ENCODE results near the gene PRKCA.
"Not testable (repeated sequence)": the region's sequence is repeated elsewhere in the genome, so short reads cannot be mapped to it uniquely, and the experiment has no call there.

PRKCA gene

DNA sequence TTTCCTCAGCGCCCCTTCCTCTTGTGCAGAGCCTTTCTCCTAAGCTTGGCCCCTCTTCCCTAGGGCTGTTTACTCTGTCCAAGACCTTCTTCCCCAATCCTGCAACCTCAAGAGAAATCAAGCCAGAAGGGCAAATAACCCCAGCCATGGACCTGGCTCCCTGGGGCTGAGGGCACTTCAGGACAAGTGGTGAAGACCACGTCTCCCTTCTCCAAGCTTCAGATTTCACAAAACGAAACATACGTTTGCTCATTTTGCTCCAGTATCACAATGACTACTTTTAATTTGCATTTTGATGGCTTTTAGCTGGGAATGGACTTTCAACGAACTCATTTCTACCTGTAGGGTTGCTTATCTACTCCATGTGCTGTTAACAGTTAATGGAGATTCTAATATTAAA, 392.7 kb downstream of the PRKCA start:
- DNase-seq: no peak

DNA sequence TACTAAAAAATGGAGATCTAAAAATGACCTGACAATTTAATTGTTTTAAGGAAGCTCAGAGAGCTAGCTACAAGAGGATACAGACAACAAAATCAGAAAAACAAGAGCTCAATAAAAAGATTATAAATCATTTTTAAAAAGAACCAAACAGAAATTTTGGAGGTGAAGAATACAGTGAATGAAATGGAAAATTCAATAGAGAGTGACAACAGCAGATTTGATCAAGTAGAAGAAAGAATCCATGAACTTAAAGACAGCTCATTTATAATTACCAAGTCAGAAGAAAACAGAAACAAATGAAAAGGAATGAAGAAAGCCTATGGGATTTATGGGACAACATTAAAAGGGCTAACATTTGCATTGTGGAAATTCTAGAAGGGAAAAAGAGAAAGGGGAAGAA, 395.9 kb downstream of the PRKCA start:
- no peak for DNase-seq

GRCh38 chr17:66701462-66701861, 399.0 kb downstream of the PRKCA start:
- no peak for DNase-seq

GRCh38 chr17:66702106-66702936, 399.9 kb downstream of the PRKCA start:
- no peak for DNase-seq

DNA sequence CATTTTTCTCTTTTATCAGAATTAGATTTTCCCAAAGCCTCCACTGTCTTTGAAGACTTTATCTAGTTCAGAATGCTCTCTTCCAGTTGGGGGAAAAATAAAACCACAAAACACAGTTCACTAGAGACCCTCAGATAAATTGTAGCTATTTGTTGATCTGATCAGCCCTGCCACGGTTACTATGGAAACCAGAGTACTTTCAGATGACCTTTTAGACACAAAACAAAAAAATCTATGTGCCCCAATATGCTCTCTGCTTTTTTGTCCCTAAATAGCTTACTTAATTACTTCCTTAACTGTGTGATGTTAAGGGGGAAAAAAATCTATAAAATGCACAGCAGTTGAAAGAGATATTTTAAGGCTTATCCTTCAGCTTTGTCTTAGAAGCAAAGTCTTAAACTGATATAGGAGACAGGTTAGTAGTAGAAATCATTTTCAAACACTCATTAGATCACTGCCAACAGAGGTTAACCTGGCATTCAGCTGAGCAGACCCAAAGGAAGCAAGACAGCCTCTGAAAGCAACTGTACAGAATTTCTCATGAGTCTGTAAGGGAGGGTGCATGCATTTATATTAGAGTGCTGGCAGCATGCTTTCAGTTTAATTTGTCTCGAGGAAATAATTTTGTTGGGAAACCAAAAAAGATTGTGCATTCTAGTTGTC, 402.6 kb downstream of the PRKCA start:
- no peak for DNase-seq

DNA sequence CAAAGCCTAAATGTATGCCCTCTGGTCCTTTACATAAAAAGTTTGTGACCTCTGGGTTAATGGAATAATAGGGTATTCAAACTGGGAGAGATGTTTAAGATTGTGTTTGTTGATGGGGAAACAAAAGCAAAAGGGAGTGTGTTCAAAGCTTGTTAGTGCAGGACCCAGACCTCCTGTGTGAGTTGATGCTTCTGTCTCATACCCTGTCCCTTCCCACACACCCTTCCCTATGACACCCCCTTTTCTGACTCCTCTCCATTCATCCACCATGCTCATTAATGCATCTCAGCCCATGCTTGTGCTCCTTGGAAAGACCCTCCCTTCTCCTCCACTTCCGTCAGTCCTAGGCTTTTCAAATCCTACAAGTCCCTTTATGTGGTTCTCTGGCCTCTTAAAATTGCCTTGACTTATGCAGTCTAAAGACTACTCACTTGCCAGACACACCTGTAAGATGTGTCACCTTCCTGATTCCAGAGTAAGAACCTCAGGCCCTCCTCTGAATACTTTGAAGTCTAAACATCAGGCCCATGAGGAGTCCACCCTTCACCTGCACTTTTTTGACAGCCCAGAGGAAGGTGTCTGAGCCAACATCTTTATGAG, 404.5 kb downstream of the PRKCA start:
- no peak for DNase-seq

- DNase-seq: no peak
These were observed 409.0 kb downstream of the PRKCA start for GRCh38 chr17:66711401-66711800.

- DNase-seq: no peak
These were observed 409.5 kb downstream of the PRKCA start for GRCh38 chr17:66711881-66712321.

GRCh38 chr17:66712453-66712852, 410.0 kb downstream of the PRKCA start:
- no peak for DNase-seq

GRCh38 chr17:66713021-66713532, 410.7 kb downstream of the PRKCA start:
- DNase-seq: not testable (repeated sequence)

- no peak for DNase-seq
These were observed 411.2 kb downstream of the PRKCA start for GRCh38 chr17:66713533-66714042.

GRCh38 chr17:66714046-66715023, 411.9 kb downstream of the PRKCA start:
- DNase-seq: no peak

GRCh38 chr17:66715076-66715675, 412.8 kb downstream of the PRKCA start:
- DNase-seq: no peak

DNA sequence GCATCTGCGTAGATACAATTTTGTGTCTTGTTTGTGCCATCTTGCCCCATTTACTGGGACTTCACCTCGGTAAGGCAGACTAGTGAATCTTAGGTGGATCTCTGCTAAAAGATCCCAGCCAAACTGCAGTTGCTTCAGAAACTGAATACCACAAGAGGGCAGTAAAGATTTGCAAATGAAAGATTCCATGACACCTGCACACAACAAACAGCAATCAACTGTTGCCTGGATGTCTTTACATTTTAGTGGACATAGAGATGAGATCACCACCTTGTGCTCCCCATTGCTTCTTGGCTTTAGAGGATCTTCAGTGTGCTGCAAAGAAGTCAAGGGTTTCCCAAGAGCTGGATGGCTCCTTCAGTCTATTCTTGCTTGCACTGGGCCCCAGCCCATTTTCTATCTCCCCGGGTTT, 413.3 kb downstream of the PRKCA start:
- DNase-seq: peak; percentile 20

DNA sequence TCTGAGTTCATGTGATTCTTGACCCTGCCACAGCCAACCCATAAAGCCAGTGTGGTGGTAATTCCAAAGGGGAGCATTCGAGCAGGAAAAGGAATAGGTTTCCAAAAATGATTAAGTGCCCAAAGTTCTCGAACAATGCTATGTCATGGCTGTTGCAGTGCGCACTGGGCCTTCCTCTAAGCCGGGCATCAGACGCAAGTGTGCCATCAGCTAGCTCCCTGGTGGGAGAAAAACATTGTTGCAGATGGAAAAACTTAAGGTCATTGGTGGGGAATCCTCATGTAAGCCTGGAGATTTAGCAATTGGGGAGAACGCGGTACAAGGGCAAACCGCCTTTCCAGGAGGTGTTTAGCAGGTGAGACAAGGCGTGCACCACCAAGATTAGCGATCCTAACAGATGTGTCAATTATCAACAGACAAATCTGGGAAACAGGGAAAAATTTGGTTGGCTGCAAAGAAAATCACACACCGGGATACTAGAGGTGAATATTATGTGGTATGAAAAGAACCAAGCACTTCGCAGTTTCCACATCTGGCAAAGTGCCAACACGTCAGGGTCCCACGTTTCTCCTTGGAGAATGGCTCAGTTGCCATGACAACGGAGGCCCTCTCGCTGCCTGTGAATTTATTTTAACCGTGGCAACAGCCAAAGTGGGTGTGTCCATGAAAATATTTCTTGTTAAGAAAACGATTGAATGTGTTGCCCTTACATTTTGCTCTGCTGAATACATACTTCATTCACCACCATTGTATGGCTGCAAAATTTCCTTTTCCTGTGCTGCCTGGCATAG, 414.0 kb downstream of the PRKCA start:
- DNase-seq: no peak

DNA sequence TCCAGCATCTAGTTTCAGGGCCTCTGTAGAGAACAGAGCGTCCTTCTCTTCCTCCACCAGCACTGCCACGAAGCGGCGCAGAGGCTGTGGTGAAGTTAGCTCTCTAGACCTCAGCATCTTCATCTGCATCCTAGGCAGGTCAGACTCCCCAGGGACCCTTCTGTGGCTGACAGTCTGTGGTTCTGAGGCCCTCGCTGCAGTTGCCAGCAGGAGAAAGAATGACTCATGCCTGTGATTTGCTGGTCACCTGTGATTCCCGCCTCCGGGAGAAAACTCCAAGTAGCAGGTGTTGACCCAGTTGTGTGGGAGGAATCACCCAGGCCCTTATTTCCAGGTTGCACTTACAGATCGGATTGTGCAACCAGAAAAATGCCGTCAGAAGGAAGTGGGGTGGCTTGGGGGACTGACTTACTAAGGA, 415.2 kb downstream of the PRKCA start:
- no peak for DNase-seq

DNA sequence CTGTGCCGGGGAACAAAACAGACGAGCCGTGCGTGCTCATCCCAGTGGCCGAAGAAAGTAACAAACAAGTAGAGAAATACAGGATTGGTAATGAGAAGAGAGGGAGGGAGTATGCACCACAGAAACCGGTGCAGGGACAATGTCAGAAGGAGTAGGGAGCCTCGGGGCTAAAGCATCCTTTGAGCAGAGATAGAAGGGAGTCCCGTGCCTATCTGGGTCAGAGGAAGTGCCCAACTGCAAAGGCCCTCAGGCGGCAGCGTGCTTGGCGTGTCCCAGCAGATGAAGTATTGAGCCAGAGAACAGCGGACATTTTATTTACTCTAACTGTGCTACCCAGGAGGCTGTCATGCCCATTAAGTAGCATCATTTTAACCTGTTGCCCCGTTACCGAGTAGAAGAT, 417.6 kb downstream of the PRKCA start:
- no peak for DNase-seq

DNA sequence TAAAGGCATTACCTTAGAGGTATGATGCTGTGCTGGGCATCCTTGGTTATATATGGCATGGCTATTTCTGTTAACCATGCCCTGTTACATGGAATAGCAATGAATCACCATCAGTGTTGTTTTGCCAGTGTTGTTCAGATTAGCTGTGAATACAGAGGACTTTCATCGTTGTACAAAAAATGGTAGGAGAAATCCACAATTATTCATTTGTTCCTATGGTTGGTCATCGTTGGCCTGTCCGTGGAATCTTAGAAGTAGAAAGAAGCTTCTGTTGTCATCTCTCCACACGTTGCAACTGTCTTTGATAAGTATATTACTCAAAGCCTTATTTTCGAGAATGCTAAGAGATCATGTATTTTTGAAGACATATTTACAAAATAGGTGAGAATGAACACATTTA, 418.2 kb downstream of the PRKCA start:
- DNase-seq: no peak

GRCh38 chr17:66722341-66722740, 419.9 kb downstream of the PRKCA start:
- no peak for DNase-seq

GRCh38 chr17:66724581-66725341, 422.3 kb downstream of the PRKCA start:
- no peak for DNase-seq
